ENCODE data around the gene PPP1R12B. TPM values are rescaled to one million over a fixed set of nuclear protein-coding genes. Genes with fewer than 3 reads are reported as not detected.

Gene PPP1R12B
- total RNA-seq, 1 experiment from 2014 or later: 33.3 TPM

DNA sequence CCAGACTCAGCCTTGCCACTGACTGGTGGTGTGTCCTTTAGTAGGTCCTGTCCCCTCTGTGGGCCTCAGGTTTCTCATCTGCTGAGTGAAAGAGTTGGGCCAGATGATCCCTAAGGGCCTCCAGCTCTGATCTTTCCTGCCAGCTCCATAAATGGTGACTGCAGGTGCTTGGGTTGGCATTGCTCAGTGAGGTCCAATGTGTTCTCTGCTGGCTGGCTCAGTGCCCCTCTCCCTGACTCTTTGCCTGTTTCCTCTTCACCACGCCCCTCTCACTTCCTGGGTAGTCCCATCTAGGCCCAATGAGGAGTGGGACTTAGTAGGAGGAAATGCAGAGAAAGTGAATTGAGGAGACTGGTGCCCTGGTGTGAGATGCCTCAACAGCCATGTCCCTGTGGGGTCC lies 43.3 kb upstream of the PPP1R12B start:
- Histone ChIP-seq H3K9me2 (ENCODE audit: insufficient read depth) (no peaks in the 10 kb centered on the region), H3K4me2 (no peak overlapping the region), H4K20me1 (ENCODE audit: insufficient read depth) (no peaks in the 10 kb centered on the region), H3K36me3 (ENCODE audit: low read depth) (no peaks in the 10 kb centered on the region), H3K4me1 (replicated peaks; ENCODE audit: insufficient read depth) (no peaks in the 10 kb centered on the region), H3K9me3 (ENCODE audit: insufficient read depth, low read depth) (no peaks in the 10 kb centered on the region), H2AFZ (no peak overlapping the region), H3K27ac (no peak overlapping the region), H3F3A (ENCODE audit: insufficient read depth, low read depth) (no peaks in the 10 kb centered on the region), H3K4me3 (no peak overlapping the region), H3K79me2 (ENCODE audit: low read depth) (no peaks in the 10 kb centered on the region), H3K27me3 (ENCODE audit: insufficient read depth, low read depth) (peaks cover 4% of the 10 kb centered on the region; the same call in 1 of the 2 replicates)
- TF ChIP-seq, protein P1, sequence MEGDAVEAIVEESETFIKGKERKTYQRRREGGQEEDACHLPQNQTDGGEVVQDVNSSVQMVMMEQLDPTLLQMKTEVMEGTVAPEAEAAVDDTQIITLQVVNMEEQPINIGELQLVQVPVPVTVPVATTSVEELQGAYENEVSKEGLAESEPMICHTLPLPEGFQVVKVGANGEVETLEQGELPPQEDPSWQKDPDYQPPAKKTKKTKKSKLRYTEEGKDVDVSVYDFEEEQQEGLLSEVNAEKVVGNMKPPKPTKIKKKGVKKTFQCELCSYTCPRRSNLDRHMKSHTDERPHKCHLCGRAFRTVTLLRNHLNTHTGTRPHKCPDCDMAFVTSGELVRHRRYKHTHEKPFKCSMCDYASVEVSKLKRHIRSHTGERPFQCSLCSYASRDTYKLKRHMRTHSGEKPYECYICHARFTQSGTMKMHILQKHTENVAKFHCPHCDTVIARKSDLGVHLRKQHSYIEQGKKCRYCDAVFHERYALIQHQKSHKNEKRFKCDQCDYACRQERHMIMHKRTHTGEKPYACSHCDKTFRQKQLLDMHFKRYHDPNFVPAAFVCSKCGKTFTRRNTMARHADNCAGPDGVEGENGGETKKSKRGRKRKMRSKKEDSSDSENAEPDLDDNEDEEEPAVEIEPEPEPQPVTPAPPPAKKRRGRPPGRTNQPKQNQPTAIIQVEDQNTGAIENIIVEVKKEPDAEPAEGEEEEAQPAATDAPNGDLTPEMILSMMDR (conservative IDR thresholded peaks at IDR 0.05): no peak
- no peak for TF ChIP-seq EZH2 (IDR thresholded peaks at IDR 0.05; ENCODE audit: low read depth)
- BruUV-seq (replicated peaks): no TSS peak
- intact Hi-C loops (cut with micrococcal nuclease; ENCODE audit: unreplicated experiment): no loop called here
- ChIA-PET CTCF (no interaction called here), POLR2A (ENCODE audit: unreplicated experiment) (no interaction called here)
- DNase-seq: no peak

DNA sequence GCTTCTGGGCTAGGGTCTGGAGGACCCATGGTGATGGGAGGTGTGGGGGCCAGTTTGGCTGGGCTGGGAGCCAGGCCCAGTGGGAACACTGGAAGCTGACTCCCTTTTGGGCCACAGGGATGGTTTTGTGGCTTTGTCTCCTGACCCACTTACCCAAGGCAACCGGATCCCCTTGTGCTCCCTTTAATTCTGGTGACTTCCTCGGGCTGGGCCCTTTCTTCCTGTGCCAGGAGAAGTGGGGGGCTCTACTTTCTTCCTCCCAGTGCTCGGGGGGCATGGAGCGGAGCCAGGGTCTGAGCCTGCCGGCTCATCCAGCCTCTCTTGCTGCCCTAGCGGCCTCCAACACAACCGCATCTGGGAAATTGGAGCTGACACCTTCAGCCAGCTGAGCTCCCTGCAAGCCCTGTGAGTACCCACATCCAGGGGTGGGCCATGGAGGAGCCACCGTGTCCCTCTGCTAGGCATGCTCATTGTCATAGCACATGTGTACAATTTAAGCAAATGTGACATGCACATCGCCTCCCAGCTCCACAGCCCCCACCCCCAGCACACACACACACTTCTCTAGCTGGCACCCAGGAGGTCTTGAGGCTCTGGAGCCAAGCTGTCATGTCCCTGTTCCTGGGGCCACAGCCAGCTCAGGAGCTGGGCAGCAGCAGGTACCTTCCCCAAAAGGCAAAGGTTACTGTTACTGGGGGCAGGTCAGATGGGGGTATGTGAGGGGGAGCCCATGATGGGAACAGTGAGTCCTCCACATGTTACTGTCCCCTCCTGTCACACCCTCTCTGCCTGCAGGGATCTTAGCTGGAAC lies 41.8 kb upstream of the PPP1R12B start:
- no peak overlapping the region for H3K4me2 ChIP-seq
- DNase-seq: no peak
- H3K9me3 ChIP-seq (ENCODE audit: insufficient read depth, low read depth): no peaks in the 10 kb centered on the region
- no peak for TF ChIP-seq EZH2 (IDR thresholded peaks at IDR 0.05; ENCODE audit: low read depth)
- TF ChIP-seq, protein P1 (conservative IDR thresholded peaks at IDR 0.05): no peak
- H3F3A ChIP-seq (ENCODE audit: insufficient read depth, low read depth): no peaks in the 10 kb centered on the region
- CTCF ChIA-PET: interaction anchor here (0.6 to 1.0 kb wide), 2 partner anchors 99 to 114 kb away, joined by 3 to 4 read pairs; no protein-coding TSS in a partner anchor
- H3K4me3 ChIP-seq: no peak overlapping the region
- H2AFZ ChIP-seq: no peak overlapping the region
- POLR2A ChIA-PET (ENCODE audit: unreplicated experiment): interaction anchor here (0.6 kb wide), 1 partner anchor 14 kb away, joined by 3 read pairs; no protein-coding TSS in a partner anchor
- no peaks in the 10 kb centered on the region for H3K36me3 ChIP-seq (ENCODE audit: low read depth)
- H3K27ac ChIP-seq: no peak overlapping the region
- no peaks in the 10 kb centered on the region for H3K9me2 ChIP-seq (ENCODE audit: insufficient read depth)
- BruUV-seq (replicated peaks): no TSS peak
- intact Hi-C loops (cut with micrococcal nuclease; ENCODE audit: unreplicated experiment): no loop called here
- no peaks in the 10 kb centered on the region for H3K79me2 ChIP-seq (ENCODE audit: low read depth)
- H3K4me1 ChIP-seq (replicated peaks; ENCODE audit: insufficient read depth): no peaks in the 10 kb centered on the region
- H3K27me3 ChIP-seq (ENCODE audit: insufficient read depth, low read depth): peaks cover 4% of the 10 kb centered on the region; the same call in 1 of the 2 replicates
- H4K20me1 ChIP-seq (ENCODE audit: insufficient read depth): no peaks in the 10 kb centered on the region

DNA sequence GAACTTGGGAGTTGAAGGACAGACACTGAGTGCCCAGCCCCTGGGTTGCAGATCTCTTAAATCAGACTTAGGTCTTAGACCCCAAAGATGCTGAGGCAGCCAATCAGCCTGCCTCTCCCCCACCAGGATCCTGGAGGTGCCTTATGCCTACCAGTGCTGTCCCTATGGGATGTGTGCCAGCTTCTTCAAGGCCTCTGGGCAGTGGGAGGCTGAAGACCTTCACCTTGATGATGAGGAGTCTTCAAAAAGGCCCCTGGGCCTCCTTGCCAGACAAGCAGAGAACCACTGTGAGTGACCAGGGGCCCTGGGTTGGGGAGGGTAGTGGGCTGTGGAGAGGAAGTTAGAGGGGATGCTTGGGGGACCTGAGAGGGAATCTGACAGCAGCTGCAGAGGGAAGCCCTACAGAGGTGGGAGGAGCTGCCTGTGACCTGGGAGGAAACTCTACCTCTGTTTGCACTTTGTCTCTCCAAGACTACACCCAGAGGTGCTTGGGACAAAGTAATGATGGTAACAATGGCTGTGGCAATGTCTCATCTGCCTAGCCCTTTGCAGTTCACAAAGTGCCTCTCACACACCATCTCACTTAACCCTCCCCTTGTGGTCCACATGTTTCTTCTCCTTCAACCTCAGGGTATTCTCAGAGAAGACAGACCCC lies 38.3 kb upstream of the PPP1R12B start:
- POLR2A ChIA-PET (ENCODE audit: unreplicated experiment): no interaction called here
- Histone ChIP-seq H4K20me1 (ENCODE audit: insufficient read depth) (no peaks in the 10 kb centered on the region), H3K4me3 (no peak overlapping the region), H3K4me2 (no peak overlapping the region), H3K9me3 (ENCODE audit: insufficient read depth, low read depth) (no peaks in the 10 kb centered on the region), H3F3A (ENCODE audit: insufficient read depth, low read depth) (no peaks in the 10 kb centered on the region), H3K36me3 (ENCODE audit: low read depth) (no peaks in the 10 kb centered on the region), H3K27me3 (ENCODE audit: insufficient read depth, low read depth) (peaks cover 4% of the 10 kb centered on the region; the same call in 1 of the 2 replicates), H3K27ac (no peak overlapping the region), H2AFZ (no peak overlapping the region), H3K4me1 (replicated peaks; ENCODE audit: insufficient read depth) (no peaks in the 10 kb centered on the region), H3K9me2 (ENCODE audit: insufficient read depth) (no peaks in the 10 kb centered on the region), H3K79me2 (ENCODE audit: low read depth) (no peaks in the 10 kb centered on the region)
- no peak for DNase-seq
- no TSS peak for BruUV-seq (replicated peaks)
- intact Hi-C loops (cut with micrococcal nuclease; ENCODE audit: unreplicated experiment): no loop called here
- CTCF ChIA-PET: interaction anchor here (0.6 kb wide), 1 partner anchor 963 kb away, joined by 4 read pairs; no protein-coding TSS in a partner anchor
- no peak for TF ChIP-seq EZH2 (IDR thresholded peaks at IDR 0.05; ENCODE audit: low read depth)
- TF ChIP-seq, protein P1 (conservative IDR thresholded peaks at IDR 0.05): no peak
